ENCODE results near the gene BBS5.

BBS5 gene

DNA sequence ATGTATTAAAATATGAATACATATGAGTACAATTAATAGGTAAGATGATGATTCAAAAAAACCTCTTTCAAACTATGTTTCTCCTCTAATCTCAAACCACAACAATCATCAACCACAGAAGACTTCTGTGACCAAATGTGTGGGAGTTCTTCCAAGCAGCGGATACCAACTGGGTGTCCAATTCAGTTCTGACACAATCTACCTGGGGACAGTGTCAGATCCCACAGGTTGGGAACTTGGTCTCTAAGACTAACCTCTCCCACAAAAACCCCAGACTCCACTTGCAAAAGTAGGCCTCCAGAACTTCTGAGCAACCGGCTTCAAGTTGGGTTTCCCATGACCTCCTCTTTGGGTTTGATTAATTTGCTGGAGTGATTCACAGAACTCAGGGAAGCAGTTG is 67.5 kb downstream of the BBS5 start:
- TF ChIP-seq CTCF (IDR thresholded peaks at IDR 0.05): no peak
- H3K36me3 ChIP-seq (ENCODE audit: control insufficient read depth, insufficient read depth, low read length): no peaks in the 10 kb centered on the region

More for the DNA sequence above, 67.5 kb downstream of the BBS5 start:
- H3K4me3 ChIP-seq (ENCODE audit: low read depth, low read length): no peak overlapping the region
- H3K9me3 ChIP-seq (ENCODE audit: control insufficient read depth, low read length): no peaks in the 10 kb centered on the region
- H3K27ac ChIP-seq: no peak overlapping the region
- H3K9ac ChIP-seq: no peak overlapping the region
- no peaks in the 10 kb centered on the region for H3K27me3 ChIP-seq (ENCODE audit: control insufficient read depth, insufficient read depth, low read length)
- H3K4me2 ChIP-seq (ENCODE audit: low read length): no peak overlapping the region
- no peak overlapping the region for H2AFZ ChIP-seq
- no peaks in the 10 kb centered on the region for H3K79me2 ChIP-seq
- no peaks in the 10 kb centered on the region for H3K4me1 ChIP-seq

Measured in parathyroid adenoma (tissue), 2 donors.